HG02642 (cell line): ENCODE results near the gene FAM187B.
A peak's percentile ranks its signal among the peaks of the same experiment; 100 is the strongest.

Experiments
- ATAC-seq: cut with Tn5 transposase; IDR thresholded peaks from one replicate; pipeline ENCODE4 v1.9.1; 2021; ENCODE audit warnings: mild to moderate bottlenecking; ENCODE audit not compliant: unreplicated experiment, poor library complexity

The FAM187B gene

GRCh38 chr19:35228177-35228930 lies at the start of gene FAM187B:
TSS of gene FAM187B (minus strand) at chr19:35228739. CDS start at chr19:35228680, 59 bp downstream.
- ATAC-seq = no peak

DNA sequence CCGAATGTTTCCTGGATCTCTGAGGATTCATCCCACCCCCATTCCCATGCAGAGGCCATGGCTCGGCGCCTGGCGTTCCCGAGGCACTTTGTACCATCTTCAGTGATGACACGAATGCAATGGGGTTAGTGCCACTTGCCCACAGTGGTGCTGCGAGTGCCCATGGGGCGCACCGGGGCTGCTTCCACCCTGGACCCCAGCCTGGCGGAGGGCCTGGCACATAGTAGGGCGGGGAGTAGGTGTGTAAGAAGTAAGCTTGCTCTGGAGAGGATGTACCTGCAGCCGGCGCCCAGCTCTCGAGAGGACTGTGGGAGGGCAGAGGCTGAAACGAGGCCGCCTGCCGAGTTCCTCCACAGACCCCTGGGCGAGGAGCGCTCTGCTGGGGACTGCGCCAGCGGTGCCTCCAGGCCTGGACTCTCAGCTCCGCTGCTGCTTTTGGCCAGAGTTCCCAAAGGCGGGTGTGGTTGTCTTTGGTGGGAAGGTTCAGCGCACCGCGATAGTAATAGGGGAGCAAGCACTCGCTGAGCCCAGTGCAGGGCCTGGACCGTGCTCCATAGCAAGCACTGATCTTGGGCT lies 48.3 kb upstream of the FAM187B start:
- ATAC-seq = no peak

GRCh38 chr19:35274323-35274722 lies 45.8 kb upstream of the FAM187B start:
- no peak for ATAC-seq

GRCh38 chr19:35273686-35274259 lies 45.2 kb upstream of the FAM187B start:
- no peak for ATAC-seq

- ATAC-seq = no peak
Observed at GRCh38 chr19:35272954-35273649, 44.6 kb upstream of the FAM187B start.

GRCh38 chr19:35272122-35272719 lies 43.7 kb upstream of the FAM187B start:
- no peak for ATAC-seq

DNA sequence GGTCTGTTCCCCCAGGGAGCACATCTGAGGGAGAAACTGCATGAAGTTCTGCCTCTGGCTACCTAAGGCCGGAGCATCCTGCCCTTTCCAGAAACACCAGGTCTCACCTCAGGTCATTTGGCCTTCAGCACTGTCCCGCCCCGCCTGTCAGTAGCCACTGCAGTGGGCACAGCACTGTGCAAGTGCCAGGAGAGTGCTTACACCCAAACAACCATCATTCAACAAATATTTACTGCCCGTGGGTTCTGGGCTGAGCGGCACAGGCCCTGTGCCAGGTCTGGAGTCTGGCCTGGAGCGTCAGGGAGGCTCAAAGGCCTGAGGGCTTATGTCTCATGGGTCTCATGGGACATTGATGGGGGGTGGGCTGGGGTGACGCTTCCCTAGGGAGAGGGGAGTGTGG lies 43.0 kb upstream of the FAM187B start:
- ATAC-seq = no peak

GRCh38 chr19:35270381-35270811 lies 41.9 kb upstream of the FAM187B start:
- no peak for ATAC-seq

DNA sequence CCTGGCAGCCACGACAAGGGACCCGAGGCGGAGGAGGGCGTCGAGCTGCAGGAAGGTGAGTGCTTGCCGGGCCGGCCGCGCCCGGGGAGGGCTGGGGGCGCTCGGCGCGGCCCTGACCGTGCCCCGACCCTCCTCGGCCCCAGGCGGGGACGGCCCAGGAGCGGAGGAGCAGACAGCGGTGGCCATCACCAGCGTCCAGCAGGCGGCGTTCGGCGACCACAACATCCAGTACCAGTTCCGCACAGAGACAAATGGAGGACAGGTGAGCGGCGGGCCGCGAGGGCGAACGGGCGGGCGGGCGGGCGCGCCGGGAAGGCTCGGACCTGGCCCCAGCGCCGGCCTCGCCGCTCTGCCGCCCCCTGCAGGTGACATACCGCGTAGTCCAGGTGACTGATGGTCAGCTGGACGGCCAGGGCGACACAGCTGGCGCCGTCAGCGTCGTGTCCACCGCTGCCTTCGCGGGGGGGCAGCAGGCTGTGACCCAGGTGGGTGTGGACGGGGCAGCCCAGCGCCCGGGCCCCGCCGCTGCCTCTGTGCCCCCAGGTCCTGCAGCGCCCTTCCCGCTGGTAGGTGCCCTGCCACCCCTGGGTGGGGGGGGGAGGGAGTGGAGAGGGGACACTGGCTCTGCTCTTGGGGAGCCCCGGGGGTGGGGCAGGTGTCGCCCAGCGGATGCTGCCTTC lies 41.0 kb upstream of the FAM187B start:
- peak; percentile 53 for ATAC-seq

- ATAC-seq = peak; percentile 25
Observed at GRCh38 chr19:35268536-35269437, 40.2 kb upstream of the FAM187B start, which contains the start of gene USF2. TSS of gene USF2 (plus strand) at chr19:35268962. CDS start at chr19:35269102, 140 bp downstream.

GRCh38 chr19:35267818-35268535 lies 39.4 kb upstream of the FAM187B start:
- peak; percentile 50 for ATAC-seq

DNA sequence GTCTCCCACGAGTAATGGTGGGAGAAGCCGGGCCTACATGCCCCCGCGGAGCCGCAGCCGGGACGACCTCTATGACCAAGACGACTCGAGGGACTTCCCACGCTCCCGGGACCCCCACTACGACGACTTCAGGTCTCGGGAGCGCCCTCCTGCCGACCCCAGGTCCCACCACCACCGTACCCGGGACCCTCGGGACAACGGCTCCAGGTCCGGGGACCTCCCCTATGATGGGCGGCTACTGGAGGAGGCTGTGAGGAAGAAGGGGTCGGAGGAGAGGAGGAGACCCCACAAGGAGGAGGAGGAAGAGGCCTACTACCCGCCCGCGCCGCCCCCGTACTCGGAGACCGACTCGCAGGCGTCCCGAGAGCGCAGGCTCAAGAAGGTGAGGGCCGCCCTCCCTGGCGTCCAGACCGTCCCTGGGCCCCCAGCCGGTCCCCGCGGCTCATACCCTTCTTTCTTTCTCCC lies 38.8 kb upstream of the FAM187B start:
- no peak for ATAC-seq

DNA sequence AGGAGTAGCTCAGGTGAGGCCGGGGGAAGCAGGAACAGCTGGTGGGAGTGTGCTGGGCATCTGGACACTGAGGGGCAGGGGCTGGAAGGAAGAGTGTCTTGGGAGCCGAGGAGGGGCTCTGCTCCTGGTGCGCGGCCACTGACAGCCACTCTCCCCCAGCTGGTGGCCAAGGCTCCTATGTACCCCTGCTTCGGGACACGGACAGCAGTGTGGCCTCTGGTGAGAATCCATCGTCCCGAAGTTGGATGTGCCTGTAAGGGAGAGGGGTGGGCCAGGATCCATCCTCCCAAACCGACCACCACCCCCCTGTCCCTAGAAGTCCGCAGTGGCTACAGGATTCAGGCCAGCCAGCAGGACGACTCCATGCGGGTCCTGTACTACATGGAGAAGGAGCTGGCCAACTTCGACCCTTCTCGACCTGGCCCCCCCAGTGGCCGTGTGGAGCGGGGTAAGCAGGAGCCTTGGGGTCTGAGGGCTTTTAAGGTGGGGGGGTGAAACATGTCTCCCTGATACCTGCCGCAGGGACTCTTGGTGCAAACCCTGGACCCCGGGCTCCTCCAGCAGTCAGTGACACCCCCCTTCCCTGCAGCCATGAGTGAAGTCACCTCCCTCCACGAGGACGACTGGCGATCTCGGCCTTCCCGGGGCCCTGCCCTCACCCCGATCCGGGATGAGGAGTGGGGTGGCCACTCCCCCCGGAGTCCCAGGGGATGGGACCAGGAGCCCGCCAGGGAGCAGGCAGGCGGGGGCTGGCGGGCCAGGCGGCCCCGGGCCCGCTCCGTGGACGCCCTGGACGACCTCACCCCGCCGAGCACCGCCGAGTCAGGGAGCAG lies 38.2 kb upstream of the FAM187B start:
- no peak for ATAC-seq

GRCh38 chr19:35265900-35266519 lies 37.5 kb upstream of the FAM187B start:
- no peak for ATAC-seq

- no peak for ATAC-seq
Observed at GRCh38 chr19:35265126-35265899, 36.8 kb upstream of the FAM187B start.
